Glutamatergic neuron (in vitro differentiated cells): ENCODE data around the gene C5orf15. TPM values are rescaled to one million over a fixed set of nuclear protein-coding genes. Genes with fewer than 3 reads are reported as not detected.

Source experiments
- DNase-seq: peaks from one replicate; pipeline ENCODE4 v3.0.0; 2022
- H3K27ac Mint-ChIP-seq: one replicate; pipeline ENCODE4 v1.8.0; 2020; ENCODE audit warnings: mild to moderate bottlenecking, mixed read lengths, inconsistent platforms; ENCODE audit not compliant: unreplicated experiment
- H3K27me3 Mint-ChIP-seq: one replicate; pipeline ENCODE4 v1.8.0; 2020; ENCODE audit warnings: mild to moderate bottlenecking, moderate library complexity, mixed read lengths, inconsistent platforms; ENCODE audit not compliant: unreplicated experiment
- H3K36me3 Mint-ChIP-seq: one replicate; pipeline ENCODE4 v1.8.0; 2020; ENCODE audit warnings: mild to moderate bottlenecking, mixed read lengths, inconsistent platforms; ENCODE audit not compliant: unreplicated experiment
- H3K4me1 Mint-ChIP-seq: one replicate; pipeline ENCODE4 v1.8.0; 2020; ENCODE audit warnings: mild to moderate bottlenecking, low read depth, mixed read lengths, inconsistent platforms; ENCODE audit not compliant: unreplicated experiment
- H3K4me3 Mint-ChIP-seq: one replicate; pipeline ENCODE4 v1.8.0; 2020; ENCODE audit warnings: mild to moderate bottlenecking, mixed read lengths, inconsistent platforms; ENCODE audit not compliant: unreplicated experiment
- H3K9me3 Mint-ChIP-seq: one replicate; pipeline ENCODE4 v1.8.0; 2020; ENCODE audit warnings: mild to moderate bottlenecking, moderate library complexity, mixed read lengths, inconsistent platforms; ENCODE audit not compliant: unreplicated experiment
- CTCF ChIP-seq: fragments of 200-600 bp; sonication (generic); IDR thresholded peaks from one replicate; pipeline ENCODE4 v1.5.0; 2021; ENCODE audit not compliant: partially characterized antibody, unreplicated experiment
- total RNA-seq: library from RNA; stranded (reverse); fragmentation: NEBNext Ultra II Directional; extraction: Animal tissue kit (Norgen Biotek cat#: 25700); gene quantifications from one replicate; pipeline ENCODE4 v1.2.1, GENCODE V29; 2021; ENCODE audit not compliant: unreplicated experiment

Gene C5orf15
- total RNA-seq, 1 donor from 2014 or later = 35.7 TPM

- H3K27me3 Mint-ChIP-seq = peaks cover 2% of the 10 kb centered on the region
- no peaks in the 10 kb centered on the region for H3K36me3 Mint-ChIP-seq
- peaks cover 51% of the 10 kb centered on the region for H3K4me1 Mint-ChIP-seq
- no peak overlapping the region for H3K4me3 Mint-ChIP-seq
- peaks cover 5% of the 10 kb centered on the region for H3K9me3 Mint-ChIP-seq
- H3K27ac Mint-ChIP-seq = peak overlapping the region; percentile 76
- peak; percentile 46 for DNase-seq
- TF ChIP-seq CTCF = peak; percentile 43
These were observed 28.3 kb upstream of the C5orf15 start for GRCh38 chr5:133996683-133997252.

GRCh38 chr5:133995883-133996563, 27.6 kb upstream of the C5orf15 start:
- peaks cover 52% of the 10 kb centered on the region for H3K4me1 Mint-ChIP-seq

GRCh38 chr5:133995341-133995740, 26.9 kb upstream of the C5orf15 start:
- peaks cover 1% of the 10 kb centered on the region for H3K9me3 Mint-ChIP-seq

More at GRCh38 chr5:133995883-133996563, 27.6 kb upstream of the C5orf15 start:
- Mint-ChIP-seq H3K27me3 (peaks cover 2% of the 10 kb centered on the region), H3K36me3 (no peaks in the 10 kb centered on the region), H3K4me3 (peak overlapping the region; percentile 20), H3K27ac (peak overlapping the region; percentile 78), H3K9me3 (peaks cover 2% of the 10 kb centered on the region)
- DNase-seq = peak; percentile 68
- TF ChIP-seq CTCF = no peak

GRCh38 chr5:133994990-133995333, 26.5 kb upstream of the C5orf15 start:
- H3K4me1 Mint-ChIP-seq = peaks cover 53% of the 10 kb centered on the region
- peak overlapping the region; percentile 39 for H3K4me3 Mint-ChIP-seq

More at GRCh38 chr5:133995341-133995740, 26.9 kb upstream of the C5orf15 start:
- TF ChIP-seq CTCF = no peak
- Mint-ChIP-seq H3K4me3 (peak overlapping the region; percentile 20), H3K4me1 (peaks cover 55% of the 10 kb centered on the region), H3K36me3 (no peaks in the 10 kb centered on the region), H3K27ac (peak overlapping the region; percentile 78), H3K27me3 (peaks cover 2% of the 10 kb centered on the region)
- no peak for DNase-seq

More at GRCh38 chr5:133994990-133995333, 26.5 kb upstream of the C5orf15 start:
- no peak for DNase-seq
- Mint-ChIP-seq H3K27me3 (peaks cover 2% of the 10 kb centered on the region), H3K27ac (peak overlapping the region; percentile 78), H3K9me3 (peaks cover 1% of the 10 kb centered on the region), H3K36me3 (no peaks in the 10 kb centered on the region)
- no peak for TF ChIP-seq CTCF
